Loucy (cell line): Measurements from ENCODE around the gene ICA1L.

Experiments used
- EZH2phosphoT487 ChIP-seq: fragments of 200-600 bp; IDR thresholded peaks from 2 replicates; pipeline ENCODE4 v1.6.1; 2018; ENCODE audit warnings: antibody characterized with exemption, mild to moderate bottlenecking, moderate library complexity, borderline replicate concordance
- TF ChIP-seq, protein P1 (sequence below): fragments of 200-600 bp; sonication (generic); conservative IDR thresholded peaks from 2 replicates; pipeline ENCODE4 v1.5.1; 2014; ENCODE audit warnings: mild to moderate bottlenecking, antibody characterized with exemption, low read length

DNA sequence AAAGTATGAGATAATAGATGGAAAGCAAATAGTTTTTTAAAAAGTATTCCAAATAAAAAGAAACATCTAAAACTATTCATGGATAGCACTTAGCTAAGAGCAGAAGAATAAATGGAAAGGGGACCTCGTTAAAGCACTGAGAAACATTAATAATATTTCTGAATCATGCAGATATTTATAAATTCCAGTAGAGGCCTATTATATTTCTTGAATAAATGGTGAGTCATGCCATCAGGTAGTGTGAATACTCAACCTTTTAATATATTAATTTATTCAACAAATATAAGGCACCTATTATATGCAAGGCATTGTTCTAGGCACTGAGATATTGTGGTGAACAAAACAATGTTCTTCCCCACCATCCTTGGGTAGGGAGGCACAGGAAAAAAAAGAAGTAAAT, 53.8 kb downstream of the ICA1L start:
- TF ChIP-seq, protein P1, sequence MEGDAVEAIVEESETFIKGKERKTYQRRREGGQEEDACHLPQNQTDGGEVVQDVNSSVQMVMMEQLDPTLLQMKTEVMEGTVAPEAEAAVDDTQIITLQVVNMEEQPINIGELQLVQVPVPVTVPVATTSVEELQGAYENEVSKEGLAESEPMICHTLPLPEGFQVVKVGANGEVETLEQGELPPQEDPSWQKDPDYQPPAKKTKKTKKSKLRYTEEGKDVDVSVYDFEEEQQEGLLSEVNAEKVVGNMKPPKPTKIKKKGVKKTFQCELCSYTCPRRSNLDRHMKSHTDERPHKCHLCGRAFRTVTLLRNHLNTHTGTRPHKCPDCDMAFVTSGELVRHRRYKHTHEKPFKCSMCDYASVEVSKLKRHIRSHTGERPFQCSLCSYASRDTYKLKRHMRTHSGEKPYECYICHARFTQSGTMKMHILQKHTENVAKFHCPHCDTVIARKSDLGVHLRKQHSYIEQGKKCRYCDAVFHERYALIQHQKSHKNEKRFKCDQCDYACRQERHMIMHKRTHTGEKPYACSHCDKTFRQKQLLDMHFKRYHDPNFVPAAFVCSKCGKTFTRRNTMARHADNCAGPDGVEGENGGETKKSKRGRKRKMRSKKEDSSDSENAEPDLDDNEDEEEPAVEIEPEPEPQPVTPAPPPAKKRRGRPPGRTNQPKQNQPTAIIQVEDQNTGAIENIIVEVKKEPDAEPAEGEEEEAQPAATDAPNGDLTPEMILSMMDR: no peak
- no peak for TF ChIP-seq EZH2phosphoT487
